GM21723 (cell line): ENCODE results near the gene COL9A2.
"Not testable (repeated sequence)": the region's sequence is repeated elsewhere in the genome, so short reads cannot be mapped to it uniquely, and the experiment has no call there.

ENCODE experiments used
- ATAC-seq: cut with Tn5 transposase; IDR thresholded peaks from one replicate; pipeline ENCODE4 v1.9.1; 2021; ENCODE audit warnings: mild to moderate bottlenecking, moderate library complexity; ENCODE audit not compliant: unreplicated experiment

Gene COL9A2

GRCh38 chr1:40316595-40317393 is at the start of gene COL9A2:
Gene COL9A2, minus strand, starts transcription at chr1:40317286. Its CDS starts 89 bp downstream, at chr1:40317197.
- no peak for ATAC-seq

GRCh38 chr1:40363721-40364120 is 46.6 kb upstream of the COL9A2 start:
- ATAC-seq = peak; percentile 94

GRCh38 chr1:40362699-40363098 is 45.6 kb upstream of the COL9A2 start:
- ATAC-seq = no peak

GRCh38 chr1:40362199-40362598 is 45.1 kb upstream of the COL9A2 start:
- ATAC-seq = no peak

- ATAC-seq = no peak
Measured at GRCh38 chr1:40361637-40362036, 44.6 kb upstream of the COL9A2 start.

- ATAC-seq = no peak
Measured at GRCh38 chr1:40361201-40361600, 44.1 kb upstream of the COL9A2 start.

GRCh38 chr1:40360631-40361030 is 43.5 kb upstream of the COL9A2 start:
- no peak for ATAC-seq

- ATAC-seq = no peak
Measured at GRCh38 chr1:40357625-40358024, 40.5 kb upstream of the COL9A2 start.

- ATAC-seq = no peak
Measured at GRCh38 chr1:40353082-40353481, 36.0 kb upstream of the COL9A2 start.

- no peak for ATAC-seq
Measured at GRCh38 chr1:40352126-40352525, 35.0 kb upstream of the COL9A2 start.

- no peak for ATAC-seq
Measured at GRCh38 chr1:40351124-40351523, 34.0 kb upstream of the COL9A2 start.

- ATAC-seq = no peak
Measured at GRCh38 chr1:40350391-40350790, 33.3 kb upstream of the COL9A2 start.

GRCh38 chr1:40344597-40344996 is 27.5 kb upstream of the COL9A2 start:
- ATAC-seq = no peak

GRCh38 chr1:40342381-40342717 is 25.3 kb upstream of the COL9A2 start:
- ATAC-seq = not testable (repeated sequence)

GRCh38 chr1:40341491-40342380 is 24.6 kb upstream of the COL9A2 start:
- ATAC-seq = no peak

GRCh38 chr1:40339420-40340323 is 22.6 kb upstream of the COL9A2 start:
- no peak for ATAC-seq

- peak; percentile 56 for ATAC-seq
Measured at GRCh38 chr1:40338745-40339419, 21.8 kb upstream of the COL9A2 start.

- no peak for ATAC-seq
Measured at GRCh38 chr1:40337443-40337842, 20.4 kb upstream of the COL9A2 start.

- no peak for ATAC-seq
Measured at GRCh38 chr1:40332695-40333094, 15.6 kb upstream of the COL9A2 start.

- not testable (repeated sequence) for ATAC-seq
Measured at GRCh38 chr1:40331403-40331802, 14.3 kb upstream of the COL9A2 start.
